Eye (tissue), 1 donor: ENCODE results near the gene CHRNB1.

ENCODE experiments used
- DNase-seq: peaks from one replicate; pipeline ENCODE4 v3.0.0-alpha.2; 2015

CHRNB1 gene, protein sequence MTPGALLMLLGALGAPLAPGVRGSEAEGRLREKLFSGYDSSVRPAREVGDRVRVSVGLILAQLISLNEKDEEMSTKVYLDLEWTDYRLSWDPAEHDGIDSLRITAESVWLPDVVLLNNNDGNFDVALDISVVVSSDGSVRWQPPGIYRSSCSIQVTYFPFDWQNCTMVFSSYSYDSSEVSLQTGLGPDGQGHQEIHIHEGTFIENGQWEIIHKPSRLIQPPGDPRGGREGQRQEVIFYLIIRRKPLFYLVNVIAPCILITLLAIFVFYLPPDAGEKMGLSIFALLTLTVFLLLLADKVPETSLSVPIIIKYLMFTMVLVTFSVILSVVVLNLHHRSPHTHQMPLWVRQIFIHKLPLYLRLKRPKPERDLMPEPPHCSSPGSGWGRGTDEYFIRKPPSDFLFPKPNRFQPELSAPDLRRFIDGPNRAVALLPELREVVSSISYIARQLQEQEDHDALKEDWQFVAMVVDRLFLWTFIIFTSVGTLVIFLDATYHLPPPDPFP

DNA sequence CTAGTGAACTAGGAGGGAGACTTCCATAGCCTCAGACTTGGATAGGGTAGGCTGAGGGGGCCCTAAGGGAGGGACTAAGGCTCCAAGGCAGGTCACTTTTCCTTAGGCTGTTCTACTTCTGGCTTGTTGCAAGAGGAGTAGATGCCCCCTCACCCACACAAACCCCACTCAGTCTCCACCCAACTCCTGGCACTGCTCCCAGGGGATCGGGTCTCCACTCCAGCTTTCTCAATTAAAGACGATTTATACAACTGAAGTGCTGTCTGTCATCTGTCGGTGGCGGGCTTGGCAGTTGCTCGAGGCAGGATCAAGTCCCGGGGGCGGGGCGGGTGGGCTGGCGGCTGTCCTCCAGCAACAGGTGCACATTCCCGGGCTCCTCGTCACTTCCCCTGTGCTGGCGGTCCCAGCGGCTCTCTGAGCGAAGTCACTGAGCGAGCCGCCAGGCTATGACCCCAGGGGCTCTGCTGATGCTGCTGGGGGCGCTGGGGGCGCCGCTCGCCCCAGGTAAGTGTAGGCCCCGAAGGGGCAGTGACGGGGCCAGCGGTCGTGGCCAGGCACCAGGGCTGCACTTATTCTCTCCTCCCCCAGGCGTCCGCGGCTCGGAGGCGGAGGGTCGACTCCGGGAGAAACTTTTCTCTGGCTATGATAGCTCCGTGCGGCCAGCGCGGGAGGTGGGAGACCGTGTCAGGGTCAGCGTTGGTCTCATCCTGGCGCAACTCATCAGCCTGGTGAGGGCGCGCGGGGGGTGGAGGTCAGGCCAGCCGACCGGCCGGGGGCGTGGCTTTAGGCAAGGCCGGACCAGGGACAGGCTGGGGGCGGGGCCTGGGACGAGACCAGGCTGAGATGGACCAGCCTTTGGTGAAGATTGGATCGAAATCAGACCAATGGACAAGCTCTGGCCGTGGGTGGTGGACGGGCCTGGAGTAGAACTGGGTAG lies at the start of gene CHRNB1:
CHRNB1 (plus strand) TSS at position 380 of the 937 bp plus-strand sequence; CDS start at position 447, 67 bp downstream.
- DNase-seq, result peak; percentile 80

DNA sequence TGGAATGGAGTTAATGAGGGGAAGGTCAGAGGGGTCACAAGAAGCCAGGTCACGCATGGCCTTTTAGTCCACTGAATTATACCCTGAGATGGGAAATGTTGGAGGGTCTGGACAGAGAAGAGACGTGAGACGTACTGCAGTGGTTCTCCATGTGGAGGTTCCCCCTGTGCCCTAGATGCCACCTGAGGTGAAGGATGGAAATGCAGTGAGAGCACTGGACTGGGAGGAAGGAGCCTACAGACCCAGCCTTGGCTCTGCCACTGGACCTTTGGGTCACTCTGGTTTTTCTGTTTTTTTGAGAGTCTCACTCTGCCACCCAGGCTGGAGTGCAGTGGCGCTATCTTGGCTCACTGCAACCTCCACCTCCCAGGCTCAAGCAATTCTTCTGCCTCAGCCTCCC lies 48.7 kb upstream of the CHRNB1 start:
- no peak for DNase-seq

DNA sequence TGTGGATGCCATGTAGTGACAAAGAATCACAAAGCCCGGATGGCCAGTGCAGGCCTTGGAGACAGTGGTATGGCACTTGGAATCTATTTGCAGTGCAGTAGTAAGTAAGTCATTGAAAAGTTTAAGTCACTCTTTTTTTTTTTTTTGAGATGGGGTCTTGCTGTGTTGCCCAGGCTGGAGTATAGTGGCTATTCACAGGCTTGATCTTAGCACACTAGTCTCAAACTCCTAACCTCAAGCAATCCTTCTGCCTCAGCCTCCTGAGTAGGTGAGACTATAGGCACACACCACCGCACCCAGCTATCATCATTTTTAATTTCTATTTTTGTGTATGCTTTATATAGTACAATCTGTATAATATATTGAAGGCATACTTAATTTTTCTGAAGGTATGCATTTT lies 46.2 kb upstream of the CHRNB1 start:
- no peak for DNase-seq

DNA sequence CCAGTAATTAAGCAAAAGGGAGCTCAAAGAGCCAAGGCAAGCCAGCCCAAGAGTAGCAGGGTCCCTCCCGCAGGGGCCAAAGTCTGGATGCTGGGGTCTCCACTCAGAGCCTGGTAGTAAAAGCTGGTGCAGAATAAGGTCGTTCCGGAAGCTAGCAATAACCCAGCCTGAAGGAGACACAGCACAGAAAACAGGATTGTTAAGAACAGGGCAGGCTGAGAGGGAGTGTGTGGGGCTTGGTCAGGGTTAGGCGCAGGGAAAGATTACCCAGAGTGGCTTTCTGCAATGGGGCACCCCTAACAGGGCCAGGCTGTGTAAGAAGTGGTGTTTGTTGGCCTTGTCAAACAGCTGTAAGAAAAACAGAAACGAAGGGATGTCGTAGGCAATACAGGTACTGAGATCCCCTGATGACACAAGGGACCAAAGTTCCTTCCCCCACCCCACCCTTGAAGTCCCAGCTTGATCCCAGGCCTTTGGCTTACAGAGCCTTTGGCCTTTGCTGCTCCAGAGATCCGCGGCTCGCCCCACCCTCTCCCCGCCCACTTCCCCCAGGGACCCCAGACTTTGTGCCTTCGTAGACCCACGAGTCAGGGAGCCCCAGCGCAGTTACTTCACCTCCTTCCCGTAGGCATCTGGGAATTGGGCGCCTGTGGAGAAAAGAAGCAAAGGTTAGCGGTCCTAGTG lies 41.7 kb upstream of the CHRNB1 start:
- DNase-seq, result peak; percentile 80

DNA sequence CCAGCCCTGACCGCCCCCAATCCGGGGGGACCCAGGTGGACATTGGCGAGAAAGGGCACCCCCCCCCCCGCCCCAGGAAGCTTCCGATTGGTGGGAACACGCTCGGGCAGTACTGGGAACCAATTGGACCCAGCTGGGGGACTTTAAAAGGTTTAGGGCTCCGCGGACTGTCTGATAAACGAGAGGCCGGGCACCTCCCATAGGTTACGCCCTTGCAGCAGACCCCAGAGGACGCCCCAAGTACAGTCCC lies 41.2 kb upstream of the CHRNB1 start:
- no peak for DNase-seq

DNA sequence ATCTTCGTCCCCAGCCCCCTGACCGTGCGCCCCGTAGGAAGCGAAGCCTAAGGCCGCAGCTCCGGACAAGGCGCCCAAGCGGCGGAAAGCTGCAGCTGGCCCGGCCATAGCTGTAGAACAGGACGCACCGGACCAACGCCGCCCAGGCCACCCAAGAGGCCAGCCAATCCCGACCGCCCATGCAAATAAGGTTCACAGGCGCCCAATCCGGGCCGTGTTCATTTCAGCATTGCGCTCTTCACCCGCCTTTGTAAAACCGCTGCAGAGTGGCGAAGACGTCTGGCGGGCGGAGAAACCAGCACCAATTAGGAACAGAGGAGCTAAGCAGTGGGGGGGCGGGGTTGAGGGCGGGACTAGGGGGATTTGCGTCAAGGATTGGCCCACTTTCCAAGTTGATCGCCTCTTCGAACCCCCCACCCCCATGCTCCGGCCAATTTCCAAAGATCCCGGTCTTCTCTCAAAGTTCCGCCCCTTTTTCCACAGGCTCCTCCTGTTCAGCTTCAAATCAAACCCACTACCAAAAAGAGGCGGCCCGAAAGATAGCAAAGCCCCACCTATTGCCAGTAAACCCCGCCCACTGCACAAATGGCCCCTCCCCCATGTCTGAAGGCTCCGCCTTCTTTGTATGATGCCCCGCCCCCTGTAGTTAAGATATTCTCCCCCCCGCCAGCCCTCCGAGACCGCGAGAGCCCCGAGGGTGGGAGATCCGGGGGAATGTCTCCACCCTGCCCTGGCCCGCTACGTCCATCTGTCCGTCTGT lies 40.7 kb upstream of the CHRNB1 start, which contains the start of gene TMEM256:
TMEM256 (minus strand) TSS at position 121 of the 760 bp plus-strand sequence; CDS start at position 108, 13 bp downstream.
- DNase-seq, result peak; percentile 100

DNA sequence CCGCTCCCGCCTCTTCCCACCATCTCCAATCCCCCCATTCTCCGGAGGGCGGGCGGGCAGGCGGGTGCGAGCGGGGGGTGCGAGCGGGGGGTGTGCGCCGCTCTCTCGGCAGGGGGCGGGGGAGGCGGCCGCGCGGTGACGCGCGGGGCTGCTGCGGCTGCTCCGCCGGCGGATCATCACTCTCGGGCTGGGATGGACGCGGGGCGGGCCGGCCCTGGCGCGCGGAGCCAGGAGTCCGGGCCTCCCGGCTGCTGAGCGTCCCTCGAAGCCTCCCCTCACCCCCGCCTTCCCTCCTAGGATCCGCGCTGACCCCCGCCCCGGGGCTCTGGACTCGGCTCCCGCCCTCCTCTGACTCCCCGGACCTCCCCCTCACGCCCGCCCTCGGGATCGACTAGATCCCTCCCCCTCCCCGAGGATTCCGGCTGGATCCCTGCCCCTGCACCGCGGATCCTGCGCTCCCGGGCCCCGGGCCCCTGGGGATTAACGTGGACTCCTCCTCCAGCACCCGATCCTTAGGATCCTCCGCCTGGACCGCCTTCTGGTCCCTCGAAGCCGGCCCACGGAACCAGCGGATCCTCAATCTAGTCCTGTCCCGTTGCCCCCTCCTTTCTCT lies 40.0 kb upstream of the CHRNB1 start:
- peak; percentile 80 for DNase-seq

DNA sequence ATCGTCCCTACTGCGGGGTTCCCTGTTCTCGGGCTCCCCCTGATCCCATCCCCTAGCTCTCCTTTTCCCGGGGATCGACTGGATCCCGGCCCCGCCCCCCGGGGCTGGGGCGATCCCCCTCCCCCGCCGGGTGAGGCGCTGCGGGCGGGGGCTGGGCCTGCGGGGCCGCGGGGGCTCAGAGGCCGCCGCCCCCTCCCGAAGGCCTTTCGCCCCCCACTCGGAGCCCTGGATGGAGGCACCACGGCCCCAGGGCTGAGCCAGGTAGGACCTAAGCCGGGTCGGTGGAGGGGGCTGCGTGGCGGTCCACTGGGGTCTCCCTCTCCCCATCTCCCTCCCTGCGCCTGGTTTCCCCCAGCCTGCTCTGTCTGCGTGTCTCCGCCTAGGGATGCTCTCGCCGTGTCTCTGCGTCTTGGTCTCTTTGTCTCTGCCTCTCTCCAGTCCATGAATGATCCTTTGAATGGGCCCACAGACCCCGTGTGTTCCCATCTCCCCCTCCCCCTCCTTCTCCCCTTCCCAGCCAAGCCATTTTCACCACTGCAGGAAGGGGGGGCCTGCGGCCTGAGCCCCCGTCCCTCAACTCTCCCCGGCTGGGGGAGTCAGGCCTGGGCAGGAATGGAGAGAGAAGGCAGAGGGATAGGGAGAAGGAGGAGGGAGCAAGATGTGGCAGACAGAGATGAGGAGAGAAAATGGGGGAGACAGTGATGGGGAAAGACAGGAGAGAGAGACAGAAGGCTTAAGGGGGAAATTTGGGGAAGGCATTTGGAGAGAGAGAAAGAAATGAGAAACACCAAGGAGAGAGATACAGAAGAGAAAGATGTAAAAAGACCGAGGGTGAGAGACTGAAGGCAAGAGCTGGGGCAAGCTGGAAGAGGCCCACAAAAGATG lies 39.3 kb upstream of the CHRNB1 start:
- DNase-seq, result peak; percentile 71

DNA sequence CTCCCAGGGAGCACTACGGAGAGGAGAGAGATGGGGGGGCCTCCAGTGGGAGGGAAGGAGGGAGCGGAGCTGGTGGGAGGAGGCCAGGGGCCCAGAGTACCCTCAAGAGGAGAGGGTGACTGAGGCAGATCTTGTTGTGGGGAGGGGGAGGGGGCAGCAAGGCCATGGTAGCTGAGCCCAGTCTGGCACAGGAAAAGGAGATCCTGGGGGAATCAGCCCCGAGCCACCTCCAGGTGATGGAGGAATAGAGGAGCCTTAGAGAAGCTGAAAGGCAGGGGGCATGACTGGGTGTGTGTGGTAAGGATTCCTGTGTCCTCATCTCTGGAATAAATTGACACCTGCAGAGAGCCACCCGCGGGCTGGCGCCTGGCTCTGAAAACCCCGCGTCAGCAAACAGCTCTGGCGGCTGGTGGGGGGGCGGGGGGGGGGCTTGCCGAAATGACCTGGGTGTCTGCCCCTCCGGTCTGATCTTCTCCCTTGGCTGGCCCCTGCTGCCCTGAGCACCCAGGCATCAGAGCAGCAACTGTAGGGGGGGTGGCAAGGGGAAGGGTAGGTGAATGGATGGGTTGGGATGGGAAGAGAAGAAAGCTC lies 38.5 kb upstream of the CHRNB1 start:
- DNase-seq, result peak; percentile 10

DNA sequence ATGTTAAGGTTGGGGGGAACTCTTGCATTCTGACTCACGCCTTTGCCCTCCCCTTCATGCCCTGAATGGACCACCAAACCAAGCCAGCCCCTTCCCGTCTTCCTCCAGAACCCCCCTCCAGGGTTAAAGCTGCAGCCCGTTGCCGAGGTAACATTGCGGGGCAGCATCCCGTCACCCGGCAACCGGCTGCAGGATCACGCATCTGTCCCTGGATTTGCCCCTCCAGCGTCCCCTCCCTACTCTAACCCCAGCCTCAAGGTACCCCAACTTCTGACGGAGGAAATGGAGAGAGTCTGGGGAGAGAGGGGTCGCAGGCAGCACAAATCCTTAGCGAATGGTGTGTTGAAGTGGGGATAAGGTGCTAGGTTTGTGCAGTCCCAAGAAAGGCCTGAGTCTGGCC lies 37.8 kb upstream of the CHRNB1 start:
- DNase-seq, result peak; percentile 12

DNA sequence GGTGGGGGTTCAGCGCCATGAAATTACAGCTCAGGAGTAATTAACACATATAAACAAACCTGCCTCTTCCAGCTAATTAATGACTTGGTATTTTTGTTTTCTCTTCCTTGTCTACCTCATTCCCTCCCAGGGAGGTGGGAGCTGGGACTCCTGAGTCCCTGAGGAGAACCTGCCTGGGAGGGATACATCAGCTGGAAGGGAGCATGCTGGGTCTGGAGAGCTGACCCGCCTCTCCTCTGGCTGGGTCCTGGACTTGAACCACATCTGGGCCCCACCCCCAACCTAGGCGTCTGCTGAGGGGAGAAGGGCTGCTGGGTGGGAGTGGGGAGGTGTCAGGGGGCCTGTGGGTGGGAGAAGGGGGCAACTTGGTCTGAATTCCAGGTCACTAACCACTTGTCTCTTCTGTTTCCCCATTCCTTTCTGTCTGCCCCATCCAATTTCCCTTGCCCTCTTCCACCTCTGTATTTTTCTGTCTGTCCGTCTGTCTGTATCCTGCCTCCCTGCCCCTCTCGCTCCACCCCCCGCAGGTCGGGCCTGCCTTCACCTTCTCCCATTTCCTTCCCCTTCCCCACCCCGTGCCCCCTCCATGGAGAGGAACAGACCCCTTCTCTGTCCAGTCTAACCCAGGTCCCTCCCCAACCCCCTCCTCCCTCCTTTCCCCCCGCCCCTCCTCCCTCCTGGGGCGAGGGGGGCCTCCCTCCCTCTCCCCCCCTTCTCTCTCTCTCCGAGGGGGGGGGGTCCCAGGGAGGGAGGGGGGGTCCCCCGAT lies 37.2 kb upstream of the CHRNB1 start, which contains the start of gene NLGN2:
NLGN2 (plus strand) TSS at position 361 of the 767 bp plus-strand sequence. CDS start 411 bp downstream, outside the sequence.
- DNase-seq, result no peak

DNA sequence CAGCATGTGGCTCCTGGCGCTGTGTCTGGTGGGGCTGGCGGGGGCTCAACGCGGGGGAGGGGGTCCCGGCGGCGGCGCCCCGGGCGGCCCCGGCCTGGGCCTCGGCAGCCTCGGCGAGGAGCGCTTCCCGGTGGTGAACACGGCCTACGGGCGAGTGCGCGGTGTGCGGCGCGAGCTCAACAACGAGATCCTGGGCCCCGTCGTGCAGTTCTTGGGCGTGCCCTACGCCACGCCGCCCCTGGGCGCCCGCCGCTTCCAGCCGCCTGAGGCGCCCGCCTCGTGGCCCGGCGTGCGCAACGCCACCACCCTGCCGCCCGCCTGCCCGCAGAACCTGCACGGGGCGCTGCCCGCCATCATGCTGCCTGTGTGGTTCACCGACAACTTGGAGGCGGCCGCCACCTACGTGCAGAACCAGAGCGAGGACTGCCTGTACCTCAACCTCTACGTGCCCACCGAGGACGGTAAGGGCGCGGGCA lies 36.6 kb upstream of the CHRNB1 start:
- no peak for DNase-seq

DNA sequence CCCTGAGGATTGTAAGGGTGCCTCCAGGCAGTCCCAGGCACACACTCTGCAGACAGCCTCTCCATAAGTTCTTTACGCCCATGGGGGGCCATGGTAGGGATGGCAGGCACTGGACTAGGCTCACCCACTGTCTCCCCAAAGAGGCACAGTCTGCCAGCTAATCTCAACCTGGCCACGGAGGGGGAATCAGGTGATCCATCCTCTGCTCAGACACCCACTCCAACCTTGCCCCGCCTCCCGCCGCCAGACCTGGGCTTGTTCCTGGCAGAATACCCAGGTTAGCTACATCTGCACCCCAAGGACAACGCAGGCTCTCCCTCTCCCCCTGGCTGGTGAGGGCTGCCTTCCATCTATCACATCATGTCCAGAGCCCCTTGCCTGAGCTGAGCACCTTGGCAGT lies 36.0 kb upstream of the CHRNB1 start:
- DNase-seq, result no peak

DNA sequence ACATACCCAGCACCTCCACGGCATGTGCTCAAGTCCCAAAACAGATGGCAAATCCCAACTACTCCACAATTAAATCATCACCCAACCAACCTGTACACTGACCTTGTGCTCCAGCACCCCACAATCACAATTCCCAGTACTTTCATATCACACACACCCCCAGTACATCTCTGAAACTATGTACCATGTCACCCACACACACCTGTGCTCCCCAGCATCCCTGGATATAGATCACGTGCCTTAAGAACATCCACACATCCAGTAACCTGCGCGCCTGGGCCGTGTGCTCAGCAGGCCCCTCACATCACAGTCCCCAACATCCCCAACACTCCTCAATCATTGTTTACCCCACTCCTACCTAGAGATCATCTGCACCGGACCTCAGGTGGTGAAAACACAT lies 35.1 kb upstream of the CHRNB1 start:
- DNase-seq, result no peak

DNA sequence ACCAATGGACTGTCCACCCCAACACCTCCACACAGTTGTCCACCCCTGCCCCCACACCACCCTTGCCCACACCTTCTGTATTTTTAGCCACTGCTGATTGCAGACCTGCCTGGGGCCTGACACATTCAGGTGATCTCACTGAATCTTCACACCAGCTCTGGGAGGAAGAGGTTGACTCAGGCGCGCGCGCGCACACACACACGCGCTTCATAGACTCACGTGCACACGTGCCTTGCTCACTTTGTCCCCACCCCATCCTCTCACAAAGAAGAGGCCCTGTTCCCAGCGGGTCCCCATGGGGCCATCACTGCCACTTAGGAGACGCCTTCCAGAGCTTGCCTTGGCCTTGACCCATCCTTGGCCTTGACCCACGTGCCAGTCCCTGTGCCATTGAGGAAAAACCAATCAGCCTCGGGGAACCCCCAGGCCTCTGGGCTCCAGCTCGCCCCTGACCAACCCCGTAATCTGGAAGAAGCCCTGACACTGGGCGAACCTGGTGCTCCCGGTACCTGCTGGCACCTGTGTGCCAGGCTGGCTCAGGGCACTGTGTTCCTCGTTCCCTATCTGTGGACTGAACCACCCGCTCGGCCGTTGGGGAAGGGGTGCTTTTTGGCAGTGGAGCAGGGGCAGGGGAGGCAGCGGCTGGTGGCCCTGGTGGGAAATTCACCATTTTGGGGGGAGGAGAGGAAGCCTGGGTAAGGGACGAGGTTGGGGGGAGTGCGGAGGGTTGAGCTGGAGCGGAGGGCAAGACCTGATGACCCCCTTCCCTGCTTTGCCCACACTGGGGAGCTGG lies 34.0 kb upstream of the CHRNB1 start:
- DNase-seq, result no peak

DNA sequence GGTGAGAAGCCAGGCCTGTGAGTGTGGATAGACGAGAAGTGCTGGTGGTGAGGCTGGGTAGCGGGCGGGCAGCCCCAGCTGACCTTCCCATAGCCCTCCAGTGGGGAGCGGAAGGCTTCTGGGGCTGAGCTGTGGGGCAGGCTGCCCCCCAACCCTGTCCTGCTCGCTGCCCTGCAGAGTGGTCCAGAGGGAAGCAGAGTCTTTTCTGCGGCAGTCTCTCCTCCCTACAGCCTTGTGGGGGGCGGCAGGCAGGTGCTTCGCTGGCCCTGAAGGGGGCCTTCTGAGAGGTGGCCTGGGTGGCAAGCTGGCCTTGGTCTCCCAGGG lies 33.5 kb upstream of the CHRNB1 start:
- no peak for DNase-seq

DNA sequence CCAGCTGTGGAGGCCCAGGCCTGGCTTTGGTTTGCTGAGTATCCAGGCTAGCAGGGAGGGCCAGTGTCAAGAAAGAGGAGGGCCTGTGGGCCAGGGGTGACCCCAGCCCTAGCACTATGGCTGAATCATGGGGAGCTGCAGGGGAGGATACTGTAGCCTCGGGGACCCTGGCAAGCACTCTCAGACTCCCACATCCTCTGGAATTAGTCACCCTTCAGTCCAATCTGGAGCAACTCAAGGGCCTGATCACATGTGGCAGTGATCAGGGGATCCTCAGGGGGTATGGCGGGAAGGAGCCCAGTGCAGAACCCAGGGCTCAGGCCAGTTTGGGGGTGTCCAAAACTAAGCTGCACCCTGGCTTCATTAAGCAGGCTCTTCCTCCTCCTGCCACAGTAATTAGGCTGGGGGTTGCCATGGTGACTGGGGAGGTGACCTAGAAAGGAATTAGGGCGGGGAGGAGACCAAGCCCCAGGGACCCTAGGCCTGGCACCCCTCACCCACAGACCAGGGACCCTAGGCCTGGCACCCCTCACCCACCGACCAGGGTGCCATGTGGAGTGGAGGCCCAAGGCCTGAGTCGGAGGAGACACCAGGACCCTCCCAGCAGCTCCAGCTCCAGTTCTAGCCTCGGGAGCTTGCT lies 31.4 kb upstream of the CHRNB1 start:
- DNase-seq, result peak; percentile 64

DNA sequence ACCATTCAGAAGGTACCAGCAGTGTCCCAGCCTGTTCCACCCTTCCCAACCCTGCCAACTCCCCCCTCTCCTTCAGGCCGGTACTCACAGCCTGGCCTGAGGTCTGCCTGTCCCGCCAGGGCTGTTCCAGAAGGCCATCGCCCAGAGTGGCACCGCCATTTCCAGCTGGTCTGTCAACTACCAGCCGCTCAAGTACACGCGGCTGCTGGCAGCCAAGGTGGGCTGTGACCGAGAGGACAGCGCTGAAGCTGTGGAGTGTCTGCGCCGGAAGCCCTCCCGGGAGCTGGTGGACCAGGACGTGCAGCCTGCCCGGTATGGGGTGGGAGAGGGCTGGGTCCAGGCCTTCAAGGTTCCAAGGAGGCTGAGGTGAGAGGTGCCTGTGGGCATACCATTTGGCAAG lies 30.0 kb upstream of the CHRNB1 start:
- DNase-seq, result no peak
